Mononuclear cell (primary cell): ENCODE data around the gene PAN3. TPM values are rescaled to one million over a fixed set of nuclear protein-coding genes. Genes with fewer than 3 reads are reported as not detected.

Experiments used
- H3K27me3 ChIP-seq: 2 replicates; pipeline ENCODE4 v1.6.0; 2011; ENCODE audit warnings: low read length, control low read depth; ENCODE audit not compliant: insufficient read depth
- H3K4me1 ChIP-seq: 2 replicates; pipeline ENCODE4 v1.5.1; 2011; ENCODE audit warnings: mild to moderate bottlenecking, low read length, control low read depth; ENCODE audit not compliant: insufficient read depth
- H3K4me3 ChIP-seq: 2 replicates; pipeline ENCODE4 v1.5.1; 2011; ENCODE audit warnings: mild to moderate bottlenecking, low read length, moderate library complexity
- H3K9me3 ChIP-seq: 2 replicates; pipeline ENCODE4 v1.5.1; 2011; ENCODE audit warnings: low read depth, mild to moderate bottlenecking, control low read depth, low read length
- total RNA-seq: library from RNA; depleted of rRNA; stranded (reverse); fragments of >200 nt; gene quantifications from one replicate; pipeline ENCODE4 v1.2.3, GENCODE V29; 2012

The PAN3 gene
- total RNA-seq, 1 donor, result 60.0 TPM

- Histone ChIP-seq H3K4me1 (peaks cover 2% of the 10 kb centered on the region), H3K9me3 (no peaks in the 10 kb centered on the region), H3K4me3 (no peak overlapping the region), H3K27me3 (no peaks in the 10 kb centered on the region)
These were observed 135.6 kb downstream of the PAN3 start for GRCh38 chr13:28273919-28274318.

DNA sequence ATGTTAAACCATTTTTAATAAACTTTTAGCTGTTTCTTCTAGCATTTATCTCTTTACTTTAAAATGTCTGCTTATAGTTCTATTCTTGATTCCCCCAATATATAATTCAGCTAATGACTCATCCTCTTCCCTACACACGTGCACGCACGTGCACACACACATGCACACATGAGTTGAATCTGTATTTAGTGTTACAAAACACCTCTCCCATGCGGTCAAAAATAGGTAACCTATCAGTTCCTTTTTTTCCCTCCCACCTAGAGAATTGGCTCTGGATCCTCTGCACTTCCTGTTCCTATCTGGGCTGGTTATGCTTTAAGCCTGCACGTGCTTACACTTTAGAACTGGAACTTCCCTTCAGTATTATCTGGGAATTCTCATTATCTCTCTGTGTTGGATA, 144.1 kb downstream of the PAN3 start:
- H3K4me1 ChIP-seq, result no peaks in the 10 kb centered on the region
- no peak overlapping the region for H3K4me3 ChIP-seq
- H3K9me3 ChIP-seq, result no peaks in the 10 kb centered on the region
- H3K27me3 ChIP-seq, result no peaks in the 10 kb centered on the region

DNA sequence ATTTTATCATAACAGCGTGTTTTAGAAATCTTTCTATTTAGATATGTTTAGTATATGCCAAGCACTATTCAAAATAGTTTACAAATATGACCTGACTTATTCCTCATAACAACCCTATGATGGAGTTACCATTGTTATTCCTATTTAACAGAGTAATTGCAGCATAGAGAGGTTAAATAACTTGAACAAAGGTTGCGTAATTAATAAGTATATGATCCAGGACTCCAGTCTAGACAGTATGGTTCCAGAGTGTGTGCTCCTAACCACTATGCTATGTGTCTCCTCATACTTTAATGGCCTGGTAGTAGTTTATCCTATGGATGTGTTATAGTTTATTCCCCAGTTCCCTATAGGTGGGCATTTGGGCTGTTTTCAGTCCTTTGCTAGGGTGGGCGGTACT, 145.3 kb downstream of the PAN3 start:
- Histone ChIP-seq H3K9me3 (no peaks in the 10 kb centered on the region), H3K4me3 (no peak overlapping the region), H3K4me1 (no peaks in the 10 kb centered on the region), H3K27me3 (no peaks in the 10 kb centered on the region)

DNA sequence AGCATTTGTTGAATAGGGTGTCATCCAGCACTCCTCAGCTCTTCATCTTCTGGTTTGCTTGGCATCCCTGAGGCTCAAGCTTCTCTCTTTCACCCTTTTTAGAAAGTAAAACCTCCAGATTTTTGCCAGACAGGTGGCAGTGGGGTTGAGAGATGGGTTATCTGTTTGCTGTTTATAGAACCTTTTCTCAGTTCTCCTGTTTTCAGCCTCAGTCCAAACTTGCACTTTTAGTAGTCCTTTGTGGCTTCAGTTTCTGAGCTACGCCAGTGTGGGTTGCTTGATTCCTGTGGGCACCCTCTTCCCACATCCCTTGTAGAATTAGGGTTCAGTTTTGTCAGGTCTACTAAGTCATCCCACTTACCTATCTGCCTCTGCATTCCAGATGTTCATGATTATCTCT, 147.9 kb downstream of the PAN3 start:
- no peaks in the 10 kb centered on the region for H3K9me3 ChIP-seq
- no peaks in the 10 kb centered on the region for H3K4me1 ChIP-seq
- no peak overlapping the region for H3K4me3 ChIP-seq
- no peaks in the 10 kb centered on the region for H3K27me3 ChIP-seq

GRCh38 chr13:28297341-28297740, 159.0 kb downstream of the PAN3 start:
- Histone ChIP-seq H3K4me1 (no peaks in the 10 kb centered on the region), H3K27me3 (no peaks in the 10 kb centered on the region), H3K4me3 (no peak overlapping the region), H3K9me3 (no peaks in the 10 kb centered on the region)

- no peak overlapping the region for H3K4me3 ChIP-seq
- no peaks in the 10 kb centered on the region for H3K4me1 ChIP-seq
- no peaks in the 10 kb centered on the region for H3K27me3 ChIP-seq
- no peaks in the 10 kb centered on the region for H3K9me3 ChIP-seq
These were observed 161.6 kb downstream of the PAN3 start for GRCh38 chr13:28299916-28300315.

- H3K4me3 ChIP-seq, result no peak overlapping the region
- no peaks in the 10 kb centered on the region for H3K27me3 ChIP-seq
- no peaks in the 10 kb centered on the region for H3K4me1 ChIP-seq
- H3K9me3 ChIP-seq, result no peaks in the 10 kb centered on the region
These were observed 163.5 kb downstream of the PAN3 start for GRCh38 chr13:28301839-28302238.

DNA sequence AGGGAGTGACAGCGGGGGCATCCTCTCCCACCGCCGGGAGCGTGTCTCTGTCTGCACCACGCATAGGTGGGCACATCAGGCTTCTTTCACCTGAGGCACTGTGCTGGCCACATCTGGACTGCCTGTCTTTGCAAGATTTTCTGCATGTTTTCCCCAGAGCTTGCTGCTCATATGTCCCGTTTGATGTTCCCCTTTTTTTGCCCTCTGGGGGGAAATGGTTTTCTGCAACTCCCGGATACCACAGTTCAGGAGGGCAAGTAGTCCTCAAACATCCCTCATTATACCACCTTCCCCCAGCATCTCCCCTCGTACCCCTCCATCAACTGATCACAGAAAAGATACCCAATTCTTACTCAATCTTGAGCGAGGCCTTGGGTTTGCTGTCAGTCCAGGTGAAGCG, 168.0 kb downstream of the PAN3 start:
- H3K27me3 ChIP-seq, result no peaks in the 10 kb centered on the region
- no peak overlapping the region for H3K4me3 ChIP-seq
- H3K4me1 ChIP-seq, result no peaks in the 10 kb centered on the region
- no peaks in the 10 kb centered on the region for H3K9me3 ChIP-seq

GRCh38 chr13:28313579-28313978, 175.2 kb downstream of the PAN3 start:
- Histone ChIP-seq H3K4me3 (no peak overlapping the region), H3K27me3 (no peaks in the 10 kb centered on the region), H3K4me1 (no peaks in the 10 kb centered on the region), H3K9me3 (no peaks in the 10 kb centered on the region)

DNA sequence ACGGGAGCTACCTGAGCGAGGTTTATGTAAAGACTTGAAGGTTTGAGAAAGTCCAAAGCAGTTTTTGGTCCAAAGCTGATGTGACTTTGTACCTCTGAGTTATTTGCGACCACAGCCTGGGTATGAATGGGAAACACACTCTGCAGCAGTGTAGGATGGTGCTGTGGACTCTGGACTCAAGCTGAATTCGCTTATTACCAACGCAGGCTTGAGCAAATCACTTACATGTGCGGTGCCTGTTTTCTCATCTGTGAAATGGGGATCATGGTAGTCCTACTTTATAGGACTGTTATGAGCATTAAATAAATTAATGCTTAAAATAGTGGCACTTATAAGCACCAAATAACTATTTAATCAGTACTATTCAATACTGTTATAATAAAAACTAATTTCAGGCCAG, 176.5 kb downstream of the PAN3 start:
- H3K9me3 ChIP-seq, result no peaks in the 10 kb centered on the region
- no peaks in the 10 kb centered on the region for H3K4me1 ChIP-seq
- no peak overlapping the region for H3K4me3 ChIP-seq
- H3K27me3 ChIP-seq, result no peaks in the 10 kb centered on the region

GRCh38 chr13:28316129-28316528, 177.8 kb downstream of the PAN3 start:
- H3K4me1 ChIP-seq, result no peaks in the 10 kb centered on the region
- H3K9me3 ChIP-seq, result no peaks in the 10 kb centered on the region
- no peak overlapping the region for H3K4me3 ChIP-seq
- no peaks in the 10 kb centered on the region for H3K27me3 ChIP-seq

DNA sequence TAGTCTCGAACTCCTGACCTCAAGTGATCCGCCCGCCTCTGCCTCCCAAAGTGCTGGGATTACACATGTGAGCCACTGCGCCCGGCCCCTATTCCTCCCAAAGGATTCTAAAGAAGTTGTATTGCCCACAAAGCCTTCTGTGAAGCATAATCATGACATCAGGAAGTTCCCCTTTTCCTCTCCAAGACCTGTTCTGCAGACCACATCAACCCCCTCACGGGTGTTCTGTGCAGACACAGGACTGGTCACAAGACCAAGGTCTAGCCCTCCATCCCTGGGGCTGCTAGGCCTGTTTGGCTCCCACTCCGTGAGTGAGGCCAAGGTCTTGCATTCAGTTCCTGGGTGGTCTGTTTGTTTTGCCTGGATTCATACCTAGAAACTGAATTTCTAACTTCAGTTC, 178.5 kb downstream of the PAN3 start:
- H3K4me3 ChIP-seq, result no peak overlapping the region
- H3K27me3 ChIP-seq, result no peaks in the 10 kb centered on the region
- no peaks in the 10 kb centered on the region for H3K4me1 ChIP-seq

DNA sequence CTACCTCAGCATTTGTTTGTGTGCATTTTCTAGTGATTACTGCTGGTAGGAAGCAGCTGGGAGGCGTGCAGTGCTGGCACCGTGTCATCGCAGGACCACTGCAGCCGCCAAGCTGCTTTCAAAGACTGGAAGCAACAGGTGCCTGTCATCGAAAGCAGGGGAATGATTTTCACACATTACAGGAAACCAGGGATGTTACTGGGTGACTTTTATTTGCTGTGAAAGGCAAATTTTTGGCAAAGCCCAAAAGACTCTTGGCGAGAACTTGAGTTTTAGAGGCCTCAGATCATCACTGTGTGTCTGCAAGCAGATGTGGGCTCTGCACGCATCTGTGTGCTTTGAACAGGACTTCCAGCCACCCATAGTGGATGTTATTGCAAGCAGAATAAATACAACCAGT, 180.2 kb downstream of the PAN3 start:
- H3K27me3 ChIP-seq, result no peaks in the 10 kb centered on the region
- no peaks in the 10 kb centered on the region for H3K9me3 ChIP-seq
- no peak overlapping the region for H3K4me3 ChIP-seq
- H3K4me1 ChIP-seq, result no peaks in the 10 kb centered on the region

More for the DNA sequence above, 178.5 kb downstream of the PAN3 start:
- H3K9me3 ChIP-seq, result no peaks in the 10 kb centered on the region

- H3K27me3 ChIP-seq, result no peaks in the 10 kb centered on the region
- H3K4me3 ChIP-seq, result no peak overlapping the region
- H3K4me1 ChIP-seq, result no peaks in the 10 kb centered on the region
These were observed 181.2 kb downstream of the PAN3 start for GRCh38 chr13:28319528-28319927.

DNA sequence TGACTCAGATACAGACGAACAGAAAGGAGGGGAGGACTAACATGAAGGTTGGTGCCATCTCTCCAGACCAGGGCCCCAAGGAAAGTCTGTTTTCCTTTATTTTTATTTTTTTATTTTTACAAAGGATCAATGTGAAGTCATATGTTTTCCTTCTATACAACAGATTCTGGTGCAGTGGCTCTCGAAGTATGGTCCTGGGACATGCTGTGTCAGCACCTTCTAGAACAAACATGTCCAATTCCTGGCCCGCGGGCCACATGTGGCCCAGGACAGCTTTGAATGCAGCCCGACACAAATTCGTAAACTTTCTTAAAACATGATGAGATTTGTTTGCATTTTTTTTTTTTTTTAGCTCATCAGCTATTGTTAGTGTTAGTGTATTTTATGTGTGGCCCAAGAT, 181.9 kb downstream of the PAN3 start:
- H3K4me1 ChIP-seq, result no peaks in the 10 kb centered on the region
- H3K9me3 ChIP-seq, result no peaks in the 10 kb centered on the region
- H3K27me3 ChIP-seq, result no peaks in the 10 kb centered on the region
- no peak overlapping the region for H3K4me3 ChIP-seq

More at GRCh38 chr13:28319528-28319927, 181.2 kb downstream of the PAN3 start:
- H3K9me3 ChIP-seq, result no peaks in the 10 kb centered on the region

DNA sequence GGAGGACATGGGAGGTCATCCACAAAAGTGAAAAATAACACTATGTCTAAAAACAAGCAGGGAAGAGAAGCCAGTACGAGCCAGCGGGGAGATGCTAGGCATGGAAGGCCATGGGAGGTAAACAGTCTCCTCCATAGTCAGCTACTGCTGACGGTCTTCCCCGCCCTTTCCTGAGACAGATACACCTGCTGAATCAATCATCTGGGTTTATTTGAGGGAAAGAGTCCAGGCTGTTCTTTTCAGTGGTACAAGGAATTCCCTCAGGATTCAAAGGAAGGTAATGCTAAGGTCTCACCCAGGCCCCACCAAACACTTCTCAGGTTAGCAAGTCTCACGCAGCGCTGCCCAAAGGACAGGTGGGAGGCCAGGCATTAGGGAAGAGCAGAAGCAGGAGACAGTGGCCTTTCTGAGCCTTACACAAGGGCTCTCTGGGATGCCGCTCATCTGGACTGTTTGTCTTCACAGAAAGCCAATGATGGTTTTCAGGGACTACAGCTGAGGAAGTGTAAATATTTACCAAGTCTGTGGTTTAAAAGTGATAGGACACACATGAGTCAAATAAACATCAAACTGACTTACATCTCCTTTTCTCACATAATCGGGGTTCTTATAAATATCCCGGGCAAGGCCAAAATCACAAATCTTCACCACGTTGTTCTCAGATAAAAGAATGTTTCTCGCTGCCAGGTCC, 182.7 kb downstream of the PAN3 start:
- no peak overlapping the region for H3K4me3 ChIP-seq
- no peaks in the 10 kb centered on the region for H3K9me3 ChIP-seq
- no peaks in the 10 kb centered on the region for H3K4me1 ChIP-seq
- H3K27me3 ChIP-seq, result no peaks in the 10 kb centered on the region
